Neutrophil (primary cell): ENCODE measurements around the gene FXR2.

ENCODE experiments used
- H3K27ac ChIP-seq: fragments of 200-600 bp; sonication (generic); 2 replicates; pipeline ENCODE4 v1.5.1; 2016; ENCODE audit warnings: mild to moderate bottlenecking, moderate library complexity
- H3K27me3 ChIP-seq: fragments of 200-600 bp; sonication (generic); 2 replicates; pipeline ENCODE4 v1.6.0; 2016; ENCODE audit warnings: mild to moderate bottlenecking
- H3K36me3 ChIP-seq: fragments of 200-600 bp; sonication (generic); 2 replicates; pipeline ENCODE4 v1.5.1; 2017
- H3K4me1 ChIP-seq, 2 experiments: fragments of 200-600 bp in 1 of 2; sonication (generic) in 1 of 2; 1 replicate in 1 of 2; 2 replicates in 1 of 2; pipeline versions ENCODE4 v1.5.1 to v1.6.1; 2013 to 2016; ENCODE audit warnings: low read depth in 1 of 2, low read length in 1 of 2, mild to moderate bottlenecking in 1 of 2, moderate library complexity in 1 of 2; ENCODE audit not compliant: control insufficient read depth in 1 of 2, insufficient read depth in 1 of 2
- H3K4me3 ChIP-seq, 2 experiments: fragments of 200-600 bp in 1 of 2; sonication (generic) in 1 of 2; 1 replicate in 1 of 2; 2 replicates in 1 of 2; pipeline ENCODE4 v1.5.1; 2013 to 2016; ENCODE audit warnings: low read depth in 1 of 2, low read length in 1 of 2, mild to moderate bottlenecking in 1 of 2, moderate library complexity in 1 of 2
- H3K9me3 ChIP-seq: fragments of 200-600 bp; sonication (generic); 2 replicates; pipeline ENCODE4 v1.5.1; 2016
- CTCF ChIP-seq: fragments of 200-600 bp; sonication (generic); IDR thresholded peaks from 2 replicates; pipeline ENCODE4 v1.5.1; 2016; ENCODE audit warnings: antibody characterized with exemption

The FXR2 gene

GRCh38 chr17:7615265-7615747 is 609 bp upstream of the FXR2 start:
- H3K27me3 ChIP-seq = no peaks in the 10 kb centered on the region
- peak overlapping the region; percentile 78 to 83 for H3K4me3 ChIP-seq
- H3K36me3 ChIP-seq = no peaks in the 10 kb centered on the region
- no peaks in the 10 kb centered on the region for H3K9me3 ChIP-seq
- H3K4me1 ChIP-seq = peaks cover 16 to 25% of the 10 kb centered on the region in 2 experiments
- no peak for TF ChIP-seq CTCF
- H3K27ac ChIP-seq = peak overlapping the region; percentile 95

GRCh38 chr17:7613769-7614424 is 800 bp downstream of the FXR2 start:
- peak overlapping the region; percentile 78 to 83 for H3K4me3 ChIP-seq
- no peaks in the 10 kb centered on the region for H3K36me3 ChIP-seq
- H3K4me1 ChIP-seq = peaks cover 16 to 25% of the 10 kb centered on the region in 2 experiments
- H3K27me3 ChIP-seq = no peaks in the 10 kb centered on the region
- H3K9me3 ChIP-seq = no peaks in the 10 kb centered on the region
- TF ChIP-seq CTCF = no peak
- H3K27ac ChIP-seq = peak overlapping the region; percentile 95

- no peaks in the 10 kb centered on the region for H3K27me3 ChIP-seq
- no peak for TF ChIP-seq CTCF
- peaks cover 16 to 25% of the 10 kb centered on the region in 2 experiments for H3K4me1 ChIP-seq
- no peaks in the 10 kb centered on the region for H3K9me3 ChIP-seq
- H3K27ac ChIP-seq = no peak overlapping the region
- no peaks in the 10 kb centered on the region for H3K36me3 ChIP-seq
- no peak overlapping the region for H3K4me3 ChIP-seq
Observed at GRCh38 chr17:7612294-7612640, 2.4 kb downstream of the FXR2 start.

- H3K4me1 ChIP-seq = peaks cover 16 to 25% of the 10 kb centered on the region in 2 experiments
- no peak overlapping the region for H3K4me3 ChIP-seq
- no peak overlapping the region for H3K27ac ChIP-seq
- no peaks in the 10 kb centered on the region for H3K9me3 ChIP-seq
- no peaks in the 10 kb centered on the region for H3K27me3 ChIP-seq
- H3K36me3 ChIP-seq = no peaks in the 10 kb centered on the region
- no peak for TF ChIP-seq CTCF
Observed at GRCh38 chr17:7611635-7612293, 2.9 kb downstream of the FXR2 start.

GRCh38 chr17:7610641-7611040 is 4.1 kb downstream of the FXR2 start:
- no peak overlapping the region for H3K4me3 ChIP-seq
- H3K36me3 ChIP-seq = peaks cover under 1% of the 10 kb centered on the region
- H3K4me1 ChIP-seq = peaks cover 16 to 24% of the 10 kb centered on the region in 2 experiments
- H3K27ac ChIP-seq = no peak overlapping the region
- no peak for TF ChIP-seq CTCF
- H3K9me3 ChIP-seq = no peaks in the 10 kb centered on the region
- no peaks in the 10 kb centered on the region for H3K27me3 ChIP-seq
